Ishikawa (cell line): ENCODE data around the gene ZNF10.

ENCODE experiments used
- CEBPB ChIP-seq: IDR thresholded peaks from 2 replicates; pipeline ENCODE4 v1.6.1; 2012
- CREB1 ChIP-seq: IDR thresholded peaks from 2 replicates; pipeline ENCODE4 v1.6.1; 2012; ENCODE audit warnings: low read depth
- EGR1 ChIP-seq: IDR thresholded peaks from 2 replicates; pipeline ENCODE4 v1.6.1; 2012
- EP300 ChIP-seq: IDR thresholded peaks from 2 replicates; pipeline ENCODE4 v1.6.1; 2012; ENCODE audit warnings: borderline replicate concordance
- FOXM1 ChIP-seq: IDR thresholded peaks from 2 replicates; pipeline ENCODE4 v1.6.1; 2012; ENCODE audit warnings: low read depth, borderline replicate concordance
- NFIC ChIP-seq: IDR thresholded peaks from 2 replicates; pipeline ENCODE4 v1.6.1; 2012
- RAD21 ChIP-seq: IDR thresholded peaks from 2 replicates; pipeline ENCODE4 v1.6.1; 2012; ENCODE audit warnings: low read depth
- TAF1 ChIP-seq: IDR thresholded peaks from 2 replicates; pipeline ENCODE4 v1.6.1; 2012; ENCODE audit warnings: low read depth, mild to moderate bottlenecking
- TCF12 ChIP-seq: IDR thresholded peaks from 2 replicates; pipeline ENCODE4 v1.6.1; 2012; ENCODE audit warnings: low read depth
- TEAD4 ChIP-seq: IDR thresholded peaks from 2 replicates; pipeline ENCODE4 v1.6.1; 2012
- YY1 ChIP-seq: IDR thresholded peaks from 2 replicates; pipeline ENCODE4 v1.6.1; 2012; ENCODE audit warnings: low read depth
- ZBTB7A ChIP-seq: IDR thresholded peaks from 2 replicates; pipeline ENCODE4 v1.6.1; 2012; ENCODE audit warnings: low read depth
- TF ChIP-seq, protein P1 (sequence below): IDR thresholded peaks from 2 replicates; pipeline ENCODE4 v1.6.1; 2012
- TF ChIP-seq, protein P2 (sequence below): IDR thresholded peaks from 2 replicates; pipeline ENCODE4 v1.6.1; 2012; ENCODE audit warnings: low read depth, mild to moderate bottlenecking
- TF ChIP-seq, protein P3 (sequence below): IDR thresholded peaks from 2 replicates; pipeline ENCODE4 v1.6.1; 2012

ZNF10 gene

DNA sequence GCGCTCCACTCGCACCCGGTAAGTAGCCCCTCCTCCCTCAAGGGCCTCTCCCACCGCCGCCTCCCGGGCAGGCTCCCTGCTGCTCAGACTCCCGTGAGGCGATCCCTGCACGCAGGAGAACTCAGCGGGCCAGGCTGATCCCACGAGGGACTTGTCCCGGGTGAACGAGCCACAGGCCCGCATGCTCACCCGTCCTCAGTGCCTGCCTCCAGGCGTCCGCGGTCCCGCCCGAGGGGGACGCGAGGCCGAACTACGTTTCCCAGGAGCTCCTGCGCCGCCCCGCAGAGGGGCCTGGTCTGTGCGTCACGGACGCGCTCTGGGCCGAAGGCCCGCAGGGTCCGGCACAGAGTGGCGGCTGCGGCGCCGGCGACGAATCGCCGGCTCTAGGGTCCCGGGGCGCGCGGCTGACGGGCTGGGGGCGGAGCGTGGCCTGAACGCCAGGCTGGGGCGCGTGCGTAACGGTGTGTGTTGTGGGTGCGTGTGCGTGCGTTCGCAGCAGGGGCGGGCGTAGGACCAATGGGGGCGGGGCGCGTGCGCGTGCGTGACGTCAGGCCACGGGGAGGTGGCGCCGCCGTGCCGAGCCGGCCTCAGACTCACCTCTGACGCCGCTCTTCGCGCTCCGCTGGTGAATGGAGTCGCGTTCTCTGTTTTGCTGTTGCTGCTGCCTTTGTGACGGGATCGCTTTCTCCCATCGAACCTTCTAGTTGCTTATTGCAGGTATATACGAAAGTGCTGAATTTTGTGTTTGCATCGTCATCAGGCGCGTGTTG lies at the start of gene ZNF10, which contains the start of gene ZNF891:
Gene ZNF10, plus strand, starts transcription at position 590 of the 770 bp plus-strand sequence. CDS start 13,866 bp downstream, outside the sequence.
Gene ZNF891, minus strand, starts transcription at position 237 of the 770 bp plus-strand sequence. CDS start 8,356 bp downstream, outside the sequence.
- TF ChIP-seq RAD21 (no peak), CREB1 (peak; percentile 86), ZBTB7A (peak; percentile 30; the same call in 1 of the 2 replicates), YY1 (0 out of 2 replicates have a peak, but pooled peaks have one; percentile 5), CEBPB (no peak), EGR1 (no peak), TEAD4 (peak; percentile 11; the same call in 1 of the 2 replicates), EP300 (no peak; the same call in 1 of the 2 replicates), TCF12 (no peak), FOXM1 (no peak), NFIC (peak; percentile 71; the same call in 1 of the 2 replicates), TAF1 (peak; percentile 45)
- TF ChIP-seq, protein P1, sequence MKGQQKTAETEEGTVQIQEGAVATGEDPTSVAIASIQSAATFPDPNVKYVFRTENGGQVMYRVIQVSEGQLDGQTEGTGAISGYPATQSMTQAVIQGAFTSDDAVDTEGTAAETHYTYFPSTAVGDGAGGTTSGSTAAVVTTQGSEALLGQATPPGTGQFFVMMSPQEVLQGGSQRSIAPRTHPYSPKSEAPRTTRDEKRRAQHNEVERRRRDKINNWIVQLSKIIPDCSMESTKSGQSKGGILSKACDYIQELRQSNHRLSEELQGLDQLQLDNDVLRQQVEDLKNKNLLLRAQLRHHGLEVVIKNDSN: peak; percentile 61
- TF ChIP-seq, protein P2, sequence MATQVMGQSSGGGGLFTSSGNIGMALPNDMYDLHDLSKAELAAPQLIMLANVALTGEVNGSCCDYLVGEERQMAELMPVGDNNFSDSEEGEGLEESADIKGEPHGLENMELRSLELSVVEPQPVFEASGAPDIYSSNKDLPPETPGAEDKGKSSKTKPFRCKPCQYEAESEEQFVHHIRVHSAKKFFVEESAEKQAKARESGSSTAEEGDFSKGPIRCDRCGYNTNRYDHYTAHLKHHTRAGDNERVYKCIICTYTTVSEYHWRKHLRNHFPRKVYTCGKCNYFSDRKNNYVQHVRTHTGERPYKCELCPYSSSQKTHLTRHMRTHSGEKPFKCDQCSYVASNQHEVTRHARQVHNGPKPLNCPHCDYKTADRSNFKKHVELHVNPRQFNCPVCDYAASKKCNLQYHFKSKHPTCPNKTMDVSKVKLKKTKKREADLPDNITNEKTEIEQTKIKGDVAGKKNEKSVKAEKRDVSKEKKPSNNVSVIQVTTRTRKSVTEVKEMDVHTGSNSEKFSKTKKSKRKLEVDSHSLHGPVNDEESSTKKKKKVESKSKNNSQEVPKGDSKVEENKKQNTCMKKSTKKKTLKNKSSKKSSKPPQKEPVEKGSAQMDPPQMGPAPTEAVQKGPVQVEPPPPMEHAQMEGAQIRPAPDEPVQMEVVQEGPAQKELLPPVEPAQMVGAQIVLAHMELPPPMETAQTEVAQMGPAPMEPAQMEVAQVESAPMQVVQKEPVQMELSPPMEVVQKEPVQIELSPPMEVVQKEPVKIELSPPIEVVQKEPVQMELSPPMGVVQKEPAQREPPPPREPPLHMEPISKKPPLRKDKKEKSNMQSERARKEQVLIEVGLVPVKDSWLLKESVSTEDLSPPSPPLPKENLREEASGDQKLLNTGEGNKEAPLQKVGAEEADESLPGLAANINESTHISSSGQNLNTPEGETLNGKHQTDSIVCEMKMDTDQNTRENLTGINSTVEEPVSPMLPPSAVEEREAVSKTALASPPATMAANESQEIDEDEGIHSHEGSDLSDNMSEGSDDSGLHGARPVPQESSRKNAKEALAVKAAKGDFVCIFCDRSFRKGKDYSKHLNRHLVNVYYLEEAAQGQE: no peak
- TF ChIP-seq, protein P3, sequence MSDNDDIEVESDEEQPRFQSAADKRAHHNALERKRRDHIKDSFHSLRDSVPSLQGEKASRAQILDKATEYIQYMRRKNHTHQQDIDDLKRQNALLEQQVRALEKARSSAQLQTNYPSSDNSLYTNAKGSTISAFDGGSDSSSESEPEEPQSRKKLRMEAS: peak; percentile 69

DNA sequence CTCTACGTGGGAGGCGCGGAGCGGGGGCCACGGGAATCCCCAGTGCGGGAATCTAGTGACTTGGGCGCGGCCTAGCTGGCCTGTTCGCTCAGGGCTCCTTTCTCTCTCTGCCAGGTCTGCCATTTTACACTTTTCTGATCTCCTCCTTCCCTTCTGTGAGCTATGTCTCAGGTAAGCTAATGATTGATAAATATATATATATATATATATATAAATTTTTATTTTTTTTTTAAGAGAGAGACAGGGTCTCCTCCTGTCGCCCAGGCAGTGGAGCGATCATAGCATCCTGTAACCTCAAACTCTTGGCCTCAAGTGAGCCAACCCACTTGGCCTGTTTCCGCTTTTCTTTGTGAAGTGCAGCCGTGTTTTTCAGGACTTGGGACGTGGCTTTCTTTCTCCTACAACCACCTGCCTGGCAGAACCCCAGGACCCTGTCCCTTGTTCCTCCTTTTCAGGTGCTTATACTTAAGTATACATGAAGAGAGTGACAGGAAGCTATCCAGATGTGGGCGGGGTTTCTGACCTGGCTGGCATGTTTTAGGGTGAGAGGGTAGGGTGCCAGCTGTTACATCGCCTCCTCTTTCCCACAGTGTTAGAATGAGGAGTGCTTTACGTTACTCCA lies 49.2 kb upstream of the ZNF10 start:
- no peak for TF ChIP-seq CEBPB
- TF ChIP-seq, protein P1: no peak
- no peak for TF ChIP-seq EP300
- no peak for TF ChIP-seq FOXM1
- TF ChIP-seq, protein P2: no peak
- TF ChIP-seq TEAD4: no peak
- no peak for TF ChIP-seq CREB1
- TF ChIP-seq, protein P3: no peak
- no peak for TF ChIP-seq YY1
- no peak for TF ChIP-seq RAD21
- TF ChIP-seq TAF1: no peak
- TF ChIP-seq ZBTB7A: no peak
- TF ChIP-seq TCF12: no peak
- TF ChIP-seq NFIC: no peak

DNA sequence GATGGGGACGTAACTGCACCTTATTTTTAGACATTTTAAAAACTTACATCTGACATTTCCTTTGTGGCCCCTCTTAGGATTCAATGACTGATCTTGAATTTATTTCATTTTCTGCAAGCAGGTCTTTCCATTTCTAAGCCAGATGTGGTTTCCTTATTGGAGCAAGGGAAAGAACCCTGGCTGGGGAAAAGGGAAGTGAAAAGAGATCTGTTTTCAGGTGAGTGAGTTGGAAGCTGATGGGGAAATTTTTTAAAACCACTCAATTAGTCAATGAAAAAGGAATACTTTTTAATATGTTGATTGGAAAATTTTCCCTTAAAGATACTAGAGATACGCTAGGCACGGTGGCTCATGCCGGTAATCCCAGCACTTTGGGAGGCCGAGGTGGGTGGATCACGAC lies 47.1 kb upstream of the ZNF10 start:
- no peak for TF ChIP-seq CREB1
- no peak for TF ChIP-seq YY1
- no peak for TF ChIP-seq TAF1
- TF ChIP-seq, protein P3: no peak
- TF ChIP-seq EGR1: no peak
- TF ChIP-seq EP300: no peak
- no peak for TF ChIP-seq CEBPB
- no peak for TF ChIP-seq TEAD4
- TF ChIP-seq TCF12: no peak
- TF ChIP-seq NFIC: no peak
- TF ChIP-seq ZBTB7A: no peak
- TF ChIP-seq FOXM1: no peak

DNA sequence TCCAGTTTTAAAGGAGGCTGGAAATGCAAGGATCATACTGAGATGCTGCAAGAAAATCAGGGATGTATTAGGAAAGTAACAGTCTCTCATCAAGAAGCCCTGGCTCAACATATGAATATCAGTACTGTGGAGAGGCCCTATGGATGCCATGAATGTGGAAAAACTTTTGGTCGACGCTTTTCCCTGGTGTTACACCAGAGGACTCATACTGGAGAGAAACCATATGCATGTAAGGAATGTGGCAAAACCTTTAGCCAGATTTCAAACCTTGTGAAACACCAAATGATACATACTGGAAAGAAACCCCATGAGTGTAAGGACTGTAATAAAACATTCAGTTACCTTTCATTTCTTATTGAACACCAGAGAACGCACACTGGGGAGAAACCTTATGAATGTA lies 24.8 kb upstream of the ZNF10 start:
- no peak for TF ChIP-seq RAD21

DNA sequence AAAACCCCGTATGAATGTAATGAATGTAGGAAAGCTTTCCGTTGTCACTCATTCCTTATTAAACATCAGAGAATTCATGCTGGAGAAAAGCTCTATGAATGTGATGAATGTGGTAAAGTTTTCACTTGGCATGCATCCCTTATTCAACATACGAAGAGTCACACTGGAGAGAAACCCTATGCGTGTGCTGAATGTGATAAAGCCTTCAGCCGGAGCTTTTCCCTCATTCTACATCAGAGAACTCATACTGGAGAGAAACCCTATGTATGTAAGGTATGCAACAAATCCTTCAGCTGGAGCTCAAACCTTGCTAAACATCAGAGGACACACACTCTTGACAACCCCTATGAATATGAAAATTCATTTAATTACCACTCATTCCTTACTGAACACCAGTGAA lies 24.2 kb upstream of the ZNF10 start:
- TF ChIP-seq TEAD4 (no peak), EGR1 (no peak), EP300 (no peak), CEBPB (no peak)
- TF ChIP-seq, protein P1: 0 out of 2 replicates have a peak, but pooled peaks have one; percentile 11
